ENCODE measurements around the gene C16orf87.
A peak's percentile ranks its signal among the peaks of the same experiment; 100 is the strongest.

Gene C16orf87

DNA sequence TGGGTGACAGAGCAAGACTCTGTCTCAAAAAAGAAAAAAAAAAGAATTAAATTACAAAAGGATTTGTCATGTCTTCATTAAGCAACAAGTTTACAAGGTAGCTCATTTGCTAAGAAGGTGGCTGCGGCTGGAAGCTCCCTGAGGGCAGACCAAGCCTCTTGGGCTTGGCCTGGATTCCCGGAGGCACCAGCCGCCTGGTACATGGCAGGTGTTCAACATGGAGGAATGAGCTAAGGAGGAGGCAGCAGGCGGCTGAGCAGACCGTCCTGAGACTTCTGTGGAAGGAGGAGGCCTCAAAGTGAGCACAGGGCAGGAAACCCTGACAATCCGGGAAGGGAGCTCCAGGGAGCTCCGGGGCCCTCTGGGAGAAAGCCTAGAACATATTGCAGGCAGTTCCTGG lies 79.6 kb downstream of the C16orf87 start:
- H3K27me3 ChIP-seq (ENCODE audit: control insufficient read depth, low read length) = no peaks in the 10 kb centered on the region
- TF ChIP-seq EZH2phosphoT487 (IDR thresholded peaks at IDR 0.05; ENCODE audit: borderline replicate concordance, low read length) = no peak
- TF ChIP-seq, protein P1, sequence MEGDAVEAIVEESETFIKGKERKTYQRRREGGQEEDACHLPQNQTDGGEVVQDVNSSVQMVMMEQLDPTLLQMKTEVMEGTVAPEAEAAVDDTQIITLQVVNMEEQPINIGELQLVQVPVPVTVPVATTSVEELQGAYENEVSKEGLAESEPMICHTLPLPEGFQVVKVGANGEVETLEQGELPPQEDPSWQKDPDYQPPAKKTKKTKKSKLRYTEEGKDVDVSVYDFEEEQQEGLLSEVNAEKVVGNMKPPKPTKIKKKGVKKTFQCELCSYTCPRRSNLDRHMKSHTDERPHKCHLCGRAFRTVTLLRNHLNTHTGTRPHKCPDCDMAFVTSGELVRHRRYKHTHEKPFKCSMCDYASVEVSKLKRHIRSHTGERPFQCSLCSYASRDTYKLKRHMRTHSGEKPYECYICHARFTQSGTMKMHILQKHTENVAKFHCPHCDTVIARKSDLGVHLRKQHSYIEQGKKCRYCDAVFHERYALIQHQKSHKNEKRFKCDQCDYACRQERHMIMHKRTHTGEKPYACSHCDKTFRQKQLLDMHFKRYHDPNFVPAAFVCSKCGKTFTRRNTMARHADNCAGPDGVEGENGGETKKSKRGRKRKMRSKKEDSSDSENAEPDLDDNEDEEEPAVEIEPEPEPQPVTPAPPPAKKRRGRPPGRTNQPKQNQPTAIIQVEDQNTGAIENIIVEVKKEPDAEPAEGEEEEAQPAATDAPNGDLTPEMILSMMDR (IDR thresholded peaks at IDR 0.05; ENCODE audit: low read depth, low read length, poor library complexity, severe bottlenecking) = no peak
- no peaks in the 10 kb centered on the region for H3F3A ChIP-seq (ENCODE audit: control insufficient read depth, insufficient read depth)
- no peaks in the 10 kb centered on the region for H3K79me2 ChIP-seq (ENCODE audit: control insufficient read depth, low read length)
- H3K27ac ChIP-seq (ENCODE audit: low read depth, low read length) = no peak overlapping the region
- H3K9me2 ChIP-seq (replicated peaks; ENCODE audit: control insufficient read depth, low read length) = no peaks in the 10 kb centered on the region
- H4K20me1 ChIP-seq (ENCODE audit: control insufficient read depth, insufficient read depth, low read depth, low read length) = no peaks in the 10 kb centered on the region
- H3K4me1 ChIP-seq (ENCODE audit: control insufficient read depth, low read length) = peaks cover 34% of the 10 kb centered on the region
- H3K4me3 ChIP-seq (ENCODE audit: low read length) = no peak overlapping the region
- H3K4me2 ChIP-seq (ENCODE audit: low read length) = no peak overlapping the region
- H3K36me3 ChIP-seq (ENCODE audit: control insufficient read depth, low read length) = no peaks in the 10 kb centered on the region
- no peaks in the 10 kb centered on the region for H3K9me3 ChIP-seq (ENCODE audit: control insufficient read depth, insufficient read depth, low read length)

DNA sequence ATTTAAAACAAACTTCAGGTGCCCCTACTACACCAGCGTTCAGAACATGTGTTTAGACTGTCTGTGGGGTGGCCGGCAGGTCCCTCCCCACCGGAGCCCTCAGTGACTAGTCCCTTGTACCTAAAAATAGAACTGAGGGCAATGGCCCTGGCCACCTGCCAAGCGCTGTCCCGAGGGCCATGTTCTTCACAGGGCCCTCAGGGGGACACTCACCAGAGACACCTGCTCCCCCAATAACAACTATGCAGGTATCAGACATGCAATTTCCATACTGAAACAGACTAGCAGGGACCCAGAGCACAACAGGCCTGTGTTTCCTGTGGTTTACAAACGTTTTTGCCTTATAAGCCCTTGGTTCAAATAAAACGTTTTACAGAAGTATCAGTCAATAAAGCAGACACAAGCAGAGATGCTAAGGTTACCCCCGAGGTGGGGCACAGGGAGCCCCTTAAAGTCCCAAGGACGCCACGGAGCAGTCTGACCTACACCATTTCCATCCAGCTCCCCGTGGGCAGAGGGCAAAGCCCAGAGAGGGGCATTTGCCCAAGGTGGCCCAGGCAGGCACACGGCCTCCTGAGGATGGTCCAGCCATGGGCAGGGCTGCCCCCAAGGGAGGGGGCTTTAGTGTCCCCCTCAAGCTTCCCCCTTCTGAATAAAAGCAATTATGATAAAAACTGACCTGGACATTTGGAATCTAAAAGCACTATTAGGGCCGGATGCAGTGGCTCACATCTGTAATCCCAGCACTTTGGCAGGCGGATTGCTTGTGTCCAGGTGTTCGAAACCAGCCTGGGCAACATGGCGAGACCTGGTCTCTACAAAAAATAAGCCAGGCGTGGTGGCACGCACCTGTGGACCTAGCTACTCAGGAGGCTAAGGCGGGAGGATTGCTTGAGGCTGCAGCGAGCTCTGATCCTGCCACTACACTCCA lies 81.9 kb downstream of the C16orf87 start:
- Histone ChIP-seq H3K27ac (ENCODE audit: low read depth, low read length) (peak overlapping the region; percentile 1; the same call in 1 of the 2 replicates), H3K4me2 (ENCODE audit: low read length) (peak overlapping the region; percentile 18)

DNA sequence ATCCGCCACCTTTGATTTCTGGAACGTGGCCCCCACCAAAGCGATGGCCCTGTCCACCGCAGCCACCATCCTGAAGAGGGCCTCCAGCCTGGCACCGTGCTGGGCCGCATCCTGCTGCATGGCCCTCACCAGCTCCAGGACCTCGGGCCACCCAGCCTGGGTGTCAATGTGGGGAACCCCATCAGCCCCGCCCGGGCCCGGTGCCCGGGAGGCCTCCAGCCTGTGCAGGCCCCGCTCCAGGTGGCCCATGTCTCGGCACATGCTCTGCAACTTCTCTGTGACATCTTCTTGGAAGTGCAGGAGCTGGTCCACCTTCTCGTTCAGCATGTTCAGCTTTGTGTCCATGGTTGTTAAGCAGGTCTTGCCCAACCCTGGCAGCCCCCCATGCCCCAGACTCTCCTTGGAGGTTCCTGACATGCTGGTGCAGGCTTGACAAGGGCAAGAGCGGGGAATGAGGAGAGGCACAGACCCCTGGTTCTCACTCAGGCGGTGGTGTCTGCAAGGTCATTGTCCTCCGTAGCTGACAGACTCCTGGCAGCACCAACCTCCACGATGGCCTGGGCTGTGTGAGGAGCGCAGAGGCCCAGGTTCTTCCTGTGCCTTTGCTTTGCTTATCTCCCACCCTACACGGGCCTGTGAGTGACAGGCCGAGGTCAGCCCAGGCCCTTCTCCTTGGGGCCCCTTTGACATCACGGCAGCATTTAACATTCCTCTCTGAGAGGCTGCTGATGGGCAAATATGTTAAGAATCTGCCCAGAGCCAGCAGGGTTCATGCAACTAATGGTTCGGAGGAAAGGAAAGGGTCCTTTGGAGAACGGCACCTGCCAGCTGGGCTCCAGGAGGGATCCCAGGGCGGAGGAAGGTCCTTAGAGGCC lies 83.0 kb downstream of the C16orf87 start, which contains the start of gene MYLK3:
Gene MYLK3 (minus strand): TSS at position 568 of the 875 bp plus-strand sequence. CDS start 151 bp downstream, at position 417.
- Histone ChIP-seq H3K4me2 (ENCODE audit: low read length) (peak within 1 kb of the TSS; percentile 18), H3K9me3 (ENCODE audit: control insufficient read depth, insufficient read depth, low read length) (no peaks in the 10 kb centered on the region), H3K9me2 (replicated peaks; ENCODE audit: control insufficient read depth, low read length) (no peaks in the 10 kb centered on the region), H3K27me3 (ENCODE audit: control insufficient read depth, low read length) (no peaks in the 10 kb centered on the region), H3K79me2 (ENCODE audit: control insufficient read depth, low read length) (no peaks in the 10 kb centered on the region), H4K20me1 (ENCODE audit: control insufficient read depth, insufficient read depth, low read depth, low read length) (no peaks in the 10 kb centered on the region), H3K4me3 (ENCODE audit: low read length) (no peak within 1 kb of the TSS), H3K27ac (ENCODE audit: low read depth, low read length) (peak within 1 kb of the TSS; percentile 1; the same call in 1 of the 2 replicates), H3K36me3 (ENCODE audit: control insufficient read depth, low read length) (no peaks in the 10 kb centered on the region), H3F3A (ENCODE audit: control insufficient read depth, insufficient read depth) (0 out of 2 replicates have a peak, but pooled peaks cover 5% of the 10 kb centered on the region), H3K4me1 (ENCODE audit: control insufficient read depth, low read length) (peaks cover 32% of the 10 kb centered on the region)
- TF ChIP-seq EZH2phosphoT487 (IDR thresholded peaks at IDR 0.05; ENCODE audit: borderline replicate concordance, low read length) = no peak
- TF ChIP-seq, protein P1 (IDR thresholded peaks at IDR 0.05; ENCODE audit: low read depth, low read length, poor library complexity, severe bottlenecking) = no peak

More for the DNA sequence above, 81.9 kb downstream of the C16orf87 start:
- H3F3A ChIP-seq (ENCODE audit: control insufficient read depth, insufficient read depth) = 0 out of 2 replicates have a peak, but pooled peaks cover 5% of the 10 kb centered on the region
- no peaks in the 10 kb centered on the region for H3K9me2 ChIP-seq (replicated peaks; ENCODE audit: control insufficient read depth, low read length)
- no peak for TF ChIP-seq EZH2phosphoT487 (IDR thresholded peaks at IDR 0.05; ENCODE audit: borderline replicate concordance, low read length)
- TF ChIP-seq, protein P1 (IDR thresholded peaks at IDR 0.05; ENCODE audit: low read depth, low read length, poor library complexity, severe bottlenecking) = no peak
- H3K4me3 ChIP-seq (ENCODE audit: low read length) = no peak overlapping the region
- no peaks in the 10 kb centered on the region for H3K79me2 ChIP-seq (ENCODE audit: control insufficient read depth, low read length)
- no peaks in the 10 kb centered on the region for H3K27me3 ChIP-seq (ENCODE audit: control insufficient read depth, low read length)
- H4K20me1 ChIP-seq (ENCODE audit: control insufficient read depth, insufficient read depth, low read depth, low read length) = no peaks in the 10 kb centered on the region
- no peaks in the 10 kb centered on the region for H3K9me3 ChIP-seq (ENCODE audit: control insufficient read depth, insufficient read depth, low read length)
- H3K4me1 ChIP-seq (ENCODE audit: control insufficient read depth, low read length) = peaks cover 23% of the 10 kb centered on the region
- H3K36me3 ChIP-seq (ENCODE audit: control insufficient read depth, low read length) = no peaks in the 10 kb centered on the region

Data from DOHH2 (cell line).